ENCODE data around the gene WDFY2.

Gene WDFY2

DNA sequence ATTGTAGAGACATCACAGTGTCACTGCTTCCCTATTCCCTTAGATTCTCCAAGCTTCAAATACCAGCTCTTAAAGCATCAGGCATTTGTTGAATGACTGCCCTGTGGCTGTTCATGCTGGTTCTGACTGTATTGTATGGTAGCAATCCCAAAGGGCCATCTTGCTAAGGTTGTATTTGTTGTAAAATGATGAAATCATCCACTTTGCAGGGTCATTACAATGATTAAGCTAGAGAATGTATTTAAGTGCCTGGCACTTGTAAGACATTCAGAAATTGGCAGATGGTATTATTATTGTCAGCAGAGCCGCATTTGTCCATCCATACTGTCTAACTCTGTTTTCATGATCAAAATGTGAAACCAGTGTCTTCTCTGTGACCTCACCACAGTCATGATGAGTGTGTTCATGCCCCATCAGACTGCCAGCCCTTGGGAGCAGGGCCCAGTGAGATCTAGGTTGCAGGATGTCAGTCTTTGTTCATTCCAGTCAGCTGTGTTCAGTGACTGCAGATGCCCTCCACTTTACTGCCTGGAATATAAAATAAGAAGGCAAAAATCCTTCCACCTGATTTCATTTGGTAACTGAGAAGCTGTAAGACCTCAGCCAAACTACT is 133.6 kb downstream of the WDFY2 start:
- DNase-seq, result no peak

GRCh38 chr13:51719394-51719793 is 135.1 kb downstream of the WDFY2 start:
- no peak for DNase-seq

GRCh38 chr13:51721496-51721895 is 137.2 kb downstream of the WDFY2 start:
- DNase-seq, result no peak

- DNase-seq, result no peak
Measured at GRCh38 chr13:51723529-51723928, 139.3 kb downstream of the WDFY2 start.

- no peak for DNase-seq
Measured at GRCh38 chr13:51724721-51725120, 140.5 kb downstream of the WDFY2 start.

DNA sequence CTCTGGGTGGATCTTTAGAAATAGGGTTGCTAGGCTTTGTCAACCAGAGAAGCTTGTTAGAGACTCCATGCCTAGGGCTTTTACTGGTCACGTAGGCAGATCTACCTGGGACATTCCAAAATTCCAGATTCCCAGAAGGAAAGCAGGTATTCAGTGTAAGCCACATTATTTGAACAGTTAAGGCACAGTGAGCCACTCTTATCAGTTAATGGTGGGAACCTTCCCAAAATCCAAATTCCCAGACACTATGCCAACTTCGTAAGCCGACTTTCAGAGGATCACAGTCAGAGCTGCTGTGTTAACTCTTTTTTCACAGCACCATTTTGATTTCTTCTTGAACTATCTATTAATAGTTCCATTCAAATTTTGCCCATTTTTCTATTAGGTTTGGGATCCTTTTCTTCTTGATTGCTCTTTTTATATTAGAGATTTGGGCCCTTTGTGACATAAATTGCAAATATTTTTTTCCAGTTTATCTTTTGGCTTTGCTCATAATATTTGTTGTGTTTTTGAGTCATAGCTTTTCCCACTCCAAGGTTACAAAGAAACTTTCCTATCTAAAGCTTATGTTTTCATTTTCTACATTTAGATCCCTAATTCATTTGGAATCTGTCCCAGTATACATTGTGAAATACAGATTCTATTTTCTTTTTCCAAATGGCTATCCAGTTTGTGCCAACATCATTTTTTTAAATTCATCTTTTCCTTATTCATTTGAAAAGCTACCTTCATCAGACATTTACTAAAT is 142.4 kb downstream of the WDFY2 start:
- no peak for DNase-seq

GRCh38 chr13:51727634-51728274 is 143.5 kb downstream of the WDFY2 start:
- DNase-seq, result no peak

DNA sequence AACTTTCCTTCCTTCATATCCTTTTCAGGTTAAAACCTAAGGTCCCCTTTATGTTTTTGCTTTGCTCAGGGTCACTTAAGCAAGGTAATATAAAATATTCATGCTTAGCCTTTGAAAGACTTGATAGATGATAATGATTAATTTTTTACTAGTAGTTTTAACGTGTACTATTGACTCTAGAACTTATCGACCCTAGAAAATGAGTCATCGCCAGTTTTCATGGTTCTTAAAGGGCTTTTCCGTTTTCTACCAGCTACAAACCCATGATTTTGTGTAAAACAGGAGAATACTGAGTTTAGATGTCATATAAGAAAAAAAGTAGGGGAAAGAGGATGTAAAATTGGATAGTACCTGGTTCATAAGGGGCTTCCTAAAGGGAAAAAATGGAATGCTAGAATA is 144.0 kb downstream of the WDFY2 start:
- DNase-seq, result no peak

GRCh38 chr13:51728972-51729371 is 144.7 kb downstream of the WDFY2 start:
- no peak for DNase-seq

GRCh38 chr13:51729866-51730553 is 145.7 kb downstream of the WDFY2 start:
- peak in 1 of 2 donors; percentile 4 for DNase-seq

GRCh38 chr13:51730927-51731326 is 146.7 kb downstream of the WDFY2 start:
- no peak for DNase-seq

GRCh38 chr13:51731759-51732158 is 147.5 kb downstream of the WDFY2 start:
- DNase-seq, result no peak

DNA sequence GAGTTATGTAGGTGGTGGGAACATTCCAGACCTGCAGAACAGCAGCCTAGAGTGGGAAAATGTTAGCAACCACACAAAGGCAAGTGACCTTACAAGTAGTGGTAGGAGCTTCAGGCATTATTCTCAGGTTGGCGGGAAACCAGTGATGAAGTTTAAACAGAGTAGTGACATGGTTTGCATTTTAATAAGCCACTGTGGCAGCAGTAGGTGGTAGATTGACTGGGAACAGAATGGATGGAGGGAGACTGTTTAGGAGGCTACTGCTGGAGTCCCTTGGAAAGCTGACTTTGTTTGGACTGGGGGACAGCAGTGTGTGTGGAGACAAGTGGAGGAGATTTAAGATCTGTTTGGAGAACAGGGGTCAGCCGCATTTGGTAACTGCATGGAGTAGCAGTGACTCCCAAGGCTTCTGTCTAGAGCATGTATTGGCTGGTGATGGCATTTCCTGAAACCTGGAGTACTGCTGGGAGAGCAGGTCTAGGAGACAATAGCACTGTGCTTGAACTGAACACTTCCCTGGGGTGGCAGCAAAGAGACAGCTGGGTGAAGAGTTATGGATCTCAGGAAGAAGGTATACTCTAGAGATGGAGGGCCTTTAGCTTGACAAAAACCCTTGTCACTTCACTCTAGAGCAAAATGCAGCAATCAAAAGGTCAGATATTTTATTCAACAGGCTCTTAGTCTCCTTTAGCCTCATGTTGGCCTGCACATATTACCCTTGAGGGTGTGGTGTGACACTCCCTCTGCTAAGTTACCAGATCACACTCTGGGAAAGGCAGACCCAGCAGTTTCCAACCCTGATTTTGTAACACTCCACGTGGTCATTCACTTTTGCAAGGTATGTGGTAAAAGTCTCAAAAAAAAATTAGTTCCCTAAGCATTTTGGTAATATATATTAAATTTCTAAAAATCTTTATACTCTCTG is 149.4 kb downstream of the WDFY2 start:
- DNase-seq, result no peak

GRCh38 chr13:51734786-51735185 is 150.5 kb downstream of the WDFY2 start:
- no peak for DNase-seq

- DNase-seq, result no peak
Measured at GRCh38 chr13:51737609-51738008, 153.3 kb downstream of the WDFY2 start.

DNA sequence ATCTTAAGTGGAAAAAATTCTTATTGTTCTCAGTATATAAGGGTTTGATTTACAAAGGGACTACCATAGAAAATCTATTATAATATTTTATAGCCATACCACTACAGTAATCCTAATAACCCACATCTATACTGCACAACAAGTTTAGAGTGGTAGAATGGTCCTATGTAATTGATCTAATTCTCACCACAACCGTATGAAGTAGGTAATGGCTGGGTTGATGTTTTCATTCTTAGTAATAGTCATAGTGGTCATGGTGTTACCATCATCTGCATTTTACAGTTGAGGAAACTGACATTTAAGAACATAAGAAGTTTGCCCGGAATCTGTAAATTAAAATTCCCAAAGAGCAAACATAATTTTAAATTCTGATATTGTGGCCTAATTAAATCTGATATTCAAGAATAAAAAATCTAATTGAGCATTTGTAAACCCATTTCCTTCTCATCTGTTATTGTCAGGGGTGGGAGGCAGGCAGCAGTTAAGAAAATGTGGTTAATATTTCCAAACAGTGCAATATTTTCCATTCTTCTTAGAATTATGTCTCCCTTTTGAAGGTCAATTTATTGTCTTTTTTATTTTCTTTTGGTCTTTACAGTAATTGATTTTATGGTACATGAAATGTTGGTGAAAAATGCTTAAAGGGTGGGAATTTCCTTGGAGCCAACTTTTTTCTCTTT is 154.1 kb downstream of the WDFY2 start:
- no peak for DNase-seq

GRCh38 chr13:51739027-51739764 is 154.9 kb downstream of the WDFY2 start:
- DNase-seq, result no peak

DNA sequence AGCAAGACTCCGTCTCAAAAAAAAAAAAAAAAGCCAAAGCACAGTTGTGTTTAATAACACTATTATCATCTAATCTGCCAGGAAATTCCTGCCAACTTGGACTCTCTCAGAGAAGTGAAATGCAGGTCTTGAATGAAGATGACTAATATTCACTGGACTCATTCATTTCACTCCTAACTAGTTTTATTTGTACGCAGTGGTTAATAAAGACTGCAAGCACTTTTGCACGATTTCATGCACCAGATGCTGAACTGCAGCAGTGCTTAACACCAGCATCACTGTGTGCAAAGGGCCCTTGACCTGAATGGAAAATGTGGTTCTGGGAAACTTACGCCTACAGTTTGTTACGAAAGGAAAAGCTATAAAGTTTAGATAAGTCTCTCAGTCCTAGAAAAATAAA is 156.4 kb downstream of the WDFY2 start:
- DNase-seq, result no peak

- DNase-seq, result no peak
Measured at GRCh38 chr13:51742031-51742430, 157.8 kb downstream of the WDFY2 start.

- no peak for DNase-seq
Measured at GRCh38 chr13:51742611-51743010, 158.3 kb downstream of the WDFY2 start.

DNA sequence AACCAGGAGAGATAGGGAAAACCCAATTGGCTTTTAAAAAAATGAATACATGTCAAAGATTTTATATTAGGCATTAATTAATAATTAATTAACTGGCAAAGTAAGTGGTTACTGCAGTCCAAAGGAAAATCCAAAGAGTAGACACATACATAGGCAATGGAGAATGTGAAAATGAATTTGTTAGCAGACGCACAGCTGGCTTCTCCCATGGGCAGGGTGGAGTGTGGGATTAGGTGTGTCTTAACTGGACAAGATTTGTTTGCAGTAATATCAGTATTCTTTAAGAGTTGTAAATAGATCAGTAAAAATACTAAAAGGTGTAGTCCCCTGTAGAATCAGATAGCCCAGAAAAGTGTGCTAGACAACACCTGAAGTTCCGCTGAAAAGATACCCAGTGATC is 161.0 kb downstream of the WDFY2 start:
- no peak for DNase-seq
